Kidney epithelial cell (primary cell): ENCODE measurements around the gene EPHA10. TPM values are rescaled to one million over a fixed set of nuclear protein-coding genes. Genes with fewer than 3 reads are reported as not detected.

Source experiments
- DNase-seq: peaks from one replicate; pipeline ENCODE4 v3.0.0-alpha.2; 2010; ENCODE audit warnings: low read depth
- H3K27me3 ChIP-seq: 2 replicates; pipeline ENCODE4 v1.6.0; 2011; ENCODE audit warnings: low read length; ENCODE audit not compliant: control insufficient read depth, insufficient read depth
- H3K36me3 ChIP-seq: 2 replicates; pipeline ENCODE4 v1.5.1; 2011; ENCODE audit warnings: low read length; ENCODE audit not compliant: control insufficient read depth, insufficient read depth
- H3K4me3 ChIP-seq: 2 replicates; pipeline ENCODE4 v1.5.1; 2011; ENCODE audit warnings: low read depth, mild to moderate bottlenecking, control low read depth, low read length
- total RNA-seq: library from RNA; depleted of rRNA; stranded (reverse); fragments of >200 nt; gene quantifications from 2 replicates; pipeline ENCODE4 v1.2.3, GENCODE V29; 2015
- TF ChIP-seq, protein P1 (sequence below): IDR thresholded peaks from 2 replicates; pipeline ENCODE4 v1.5.1; 2011; ENCODE audit warnings: mild to moderate bottlenecking, moderate library complexity, low read length, control low read depth, inconsistent platforms; ENCODE audit not compliant: insufficient read depth, poor library complexity, severe bottlenecking

Gene EPHA10
- total RNA-seq, 1 donor from 2014 or later, result 0.13 TPM

GRCh38 chr1:37705399-37705798 lies 59.5 kb downstream of the EPHA10 start:
- DNase-seq, result no peak
- Histone ChIP-seq H3K27me3 (no peaks in the 10 kb centered on the region), H3K36me3 (peaks cover 3% of the 10 kb centered on the region), H3K4me3 (no peak overlapping the region)
- TF ChIP-seq, protein P1, sequence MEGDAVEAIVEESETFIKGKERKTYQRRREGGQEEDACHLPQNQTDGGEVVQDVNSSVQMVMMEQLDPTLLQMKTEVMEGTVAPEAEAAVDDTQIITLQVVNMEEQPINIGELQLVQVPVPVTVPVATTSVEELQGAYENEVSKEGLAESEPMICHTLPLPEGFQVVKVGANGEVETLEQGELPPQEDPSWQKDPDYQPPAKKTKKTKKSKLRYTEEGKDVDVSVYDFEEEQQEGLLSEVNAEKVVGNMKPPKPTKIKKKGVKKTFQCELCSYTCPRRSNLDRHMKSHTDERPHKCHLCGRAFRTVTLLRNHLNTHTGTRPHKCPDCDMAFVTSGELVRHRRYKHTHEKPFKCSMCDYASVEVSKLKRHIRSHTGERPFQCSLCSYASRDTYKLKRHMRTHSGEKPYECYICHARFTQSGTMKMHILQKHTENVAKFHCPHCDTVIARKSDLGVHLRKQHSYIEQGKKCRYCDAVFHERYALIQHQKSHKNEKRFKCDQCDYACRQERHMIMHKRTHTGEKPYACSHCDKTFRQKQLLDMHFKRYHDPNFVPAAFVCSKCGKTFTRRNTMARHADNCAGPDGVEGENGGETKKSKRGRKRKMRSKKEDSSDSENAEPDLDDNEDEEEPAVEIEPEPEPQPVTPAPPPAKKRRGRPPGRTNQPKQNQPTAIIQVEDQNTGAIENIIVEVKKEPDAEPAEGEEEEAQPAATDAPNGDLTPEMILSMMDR, result no peak

GRCh38 chr1:37704966-37705365 lies 60.0 kb downstream of the EPHA10 start:
- H3K4me3 ChIP-seq, result no peak overlapping the region
- peaks cover 3% of the 10 kb centered on the region for H3K36me3 ChIP-seq
- TF ChIP-seq, protein P1, result no peak
- DNase-seq, result no peak
- no peaks in the 10 kb centered on the region for H3K27me3 ChIP-seq

DNA sequence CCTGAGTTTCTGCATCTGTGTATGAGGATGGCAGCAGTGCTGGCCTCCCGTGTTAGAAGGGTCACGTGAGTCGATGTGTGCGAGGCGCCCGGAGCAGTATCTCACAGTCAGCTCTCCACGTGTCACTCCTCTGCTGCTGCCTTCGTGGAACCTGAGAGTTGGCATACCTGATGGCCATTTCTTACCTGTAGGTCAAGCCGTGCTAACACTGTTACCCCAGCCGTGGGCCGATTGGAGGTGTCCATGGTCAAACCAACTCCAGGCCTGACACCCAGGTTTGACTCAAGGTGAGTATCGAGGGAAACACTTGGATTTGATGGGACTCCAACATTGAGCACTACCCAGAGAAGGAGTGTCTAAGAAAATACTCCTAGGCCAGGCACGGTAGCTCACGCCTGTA lies 61.9 kb downstream of the EPHA10 start:
- TF ChIP-seq, protein P1, result no peak

DNA sequence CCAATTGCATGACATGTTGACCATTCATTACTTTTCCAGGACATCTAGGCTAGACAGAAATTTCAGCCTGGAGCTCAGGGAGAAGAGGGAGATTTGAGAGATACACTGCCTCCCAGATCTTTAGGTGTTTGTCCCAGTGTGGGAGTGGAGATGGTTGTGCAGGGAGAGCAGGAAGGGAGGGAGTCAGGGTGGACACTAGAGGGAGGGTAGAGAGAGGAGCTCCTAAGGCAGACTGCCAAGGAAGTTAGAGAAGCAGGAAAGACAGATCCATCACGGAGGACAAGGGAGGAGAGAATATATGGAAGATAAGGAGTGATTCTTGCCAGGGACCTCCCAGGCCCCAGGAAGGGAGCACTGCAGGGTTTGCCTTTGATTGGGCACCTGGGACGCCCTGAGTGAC lies 63.9 kb downstream of the EPHA10 start:
- Histone ChIP-seq H3K27me3 (no peaks in the 10 kb centered on the region), H3K4me3 (no peak overlapping the region), H3K36me3 (peaks cover 1% of the 10 kb centered on the region)
- TF ChIP-seq, protein P1, result no peak
- DNase-seq, result no peak

More for the DNA sequence above, 61.9 kb downstream of the EPHA10 start:
- Histone ChIP-seq H3K27me3 (no peaks in the 10 kb centered on the region), H3K4me3 (no peak overlapping the region), H3K36me3 (peaks cover 2% of the 10 kb centered on the region)
- DNase-seq, result no peak

GRCh38 chr1:37699147-37699546 lies 65.8 kb downstream of the EPHA10 start:
- DNase-seq, result no peak
- TF ChIP-seq, protein P1, result no peak
- peaks cover 2% of the 10 kb centered on the region for H3K36me3 ChIP-seq
- no peak overlapping the region for H3K4me3 ChIP-seq
- no peaks in the 10 kb centered on the region for H3K27me3 ChIP-seq

GRCh38 chr1:37697737-37698136 lies 67.2 kb downstream of the EPHA10 start:
- Histone ChIP-seq H3K27me3 (no peaks in the 10 kb centered on the region), H3K36me3 (peaks cover 2% of the 10 kb centered on the region), H3K4me3 (no peak overlapping the region)

More at GRCh38 chr1:37697737-37698136, 67.2 kb downstream of the EPHA10 start:
- no peak for DNase-seq
- TF ChIP-seq, protein P1, result no peak
